GM19324 (cell line): ENCODE data around the gene TBC1D16.

ENCODE experiments used
- ATAC-seq: cut with Tn5 transposase; IDR thresholded peaks from one replicate; pipeline ENCODE4 v1.9.1; 2021; ENCODE audit warnings: mild to moderate bottlenecking, moderate library complexity; ENCODE audit not compliant: unreplicated experiment, low FRiP score

TBC1D16 gene

GRCh38 chr17:80035687-80035936 lies at the start of gene TBC1D16:
TSS of gene TBC1D16 (minus strand) at chr17:80035872. CDS start at chr17:80013547, 22,325 bp downstream.
- ATAC-seq, result no peak

- ATAC-seq, result no peak
These were observed 49.1 kb upstream of the TBC1D16 start for GRCh38 chr17:80084773-80085172.

GRCh38 chr17:80083136-80083661 lies 47.5 kb upstream of the TBC1D16 start:
- ATAC-seq, result no peak

GRCh38 chr17:80082403-80083135 lies 46.9 kb upstream of the TBC1D16 start:
- ATAC-seq, result no peak

GRCh38 chr17:80081596-80081995 lies 45.9 kb upstream of the TBC1D16 start:
- no peak for ATAC-seq

GRCh38 chr17:80080081-80080480 lies 44.4 kb upstream of the TBC1D16 start:
- no peak for ATAC-seq

- no peak for ATAC-seq
These were observed 36.7 kb upstream of the TBC1D16 start for GRCh38 chr17:80072410-80072809.

GRCh38 chr17:80071116-80071841 lies 35.6 kb upstream of the TBC1D16 start:
- ATAC-seq, result no peak

GRCh38 chr17:80070375-80071115 lies 34.9 kb upstream of the TBC1D16 start:
- ATAC-seq, result no peak

GRCh38 chr17:80068301-80069222 lies 32.9 kb upstream of the TBC1D16 start:
- ATAC-seq, result no peak

GRCh38 chr17:80067393-80067986 lies 31.8 kb upstream of the TBC1D16 start:
- ATAC-seq, result no peak

- ATAC-seq, result no peak
These were observed 30.0 kb upstream of the TBC1D16 start for GRCh38 chr17:80065478-80066170.

- ATAC-seq, result no peak
These were observed 29.0 kb upstream of the TBC1D16 start for GRCh38 chr17:80064696-80065095.

- ATAC-seq, result no peak
These were observed 28.3 kb upstream of the TBC1D16 start for GRCh38 chr17:80063830-80064585.

GRCh38 chr17:80061421-80061820 lies 25.7 kb upstream of the TBC1D16 start:
- ATAC-seq, result no peak

GRCh38 chr17:80060644-80061043 lies 25.0 kb upstream of the TBC1D16 start:
- no peak for ATAC-seq

- no peak for ATAC-seq
These were observed 22.8 kb upstream of the TBC1D16 start for GRCh38 chr17:80058311-80058955.

- ATAC-seq, result no peak
These were observed 19.9 kb upstream of the TBC1D16 start for GRCh38 chr17:80055597-80055996.
